Measurements from ENCODE around the gene DOCK2. TPM values are rescaled to one million over a fixed set of nuclear protein-coding genes. Genes with fewer than 3 reads are reported as not detected.

Gene DOCK2
- total and polyA plus RNA-seq, 9 of the 15 experiments (the other 6 are each of a cell fraction or from before 2014, with no cell fraction given), result 4.5 to 42.6 (median 20.5) TPM

- TF ChIP-seq ZNF512 (tag; IDR thresholded peaks at IDR 0.05), result no peak
- TF ChIP-seq ZNF511 (CRISPR knock-in tag; IDR thresholded peaks at IDR 0.05), result no peak
- TF ChIP-seq GTF2A2 (tag; IDR thresholded peaks at IDR 0.05), result no peak
- TF ChIP-seq TEAD4 (IDR thresholded peaks at IDR 0.05; ENCODE audit: low read length), result peak; percentile 97
- TF ChIP-seq TEAD4 (CRISPR knock-in tag; IDR thresholded peaks at IDR 0.05; ENCODE audit: borderline replicate concordance), result no peak
- no peak for TF ChIP-seq PRMT5 (CRISPR knock-in tag; IDR thresholded peaks at IDR 0.05)
- TF ChIP-seq POLR2G (IDR thresholded peaks at IDR 0.05; ENCODE audit: low read depth, low read length), result no peak
- TF ChIP-seq ARID3A (IDR thresholded peaks at IDR 0.05; ENCODE audit: borderline replicate concordance, low read depth, low read length), result no peak
- no peak for TF ChIP-seq BCLAF1 (IDR thresholded peaks at IDR 0.05; ENCODE audit: borderline replicate concordance in 1 of 2, control insufficient read depth in 1 of 2, low read depth in 2 of 2, low read length in 1 of 2)
- TF ChIP-seq MNT (conservative IDR thresholded peaks at IDR 0.05), result peak in 1 of 2 experiments; percentile 54; a peak in 1 of 4 replicates
- TF ChIP-seq ZNF124 (CRISPR knock-in tag; IDR thresholded peaks at IDR 0.05), result no peak
- no peak for TF ChIP-seq ZNF668 (CRISPR knock-in tag; IDR thresholded peaks at IDR 0.05)
- TF ChIP-seq GTF3C2 (IDR thresholded peaks at IDR 0.05; ENCODE audit: borderline replicate concordance, extremely low read depth, insufficient read length), result no peak
- no peak for TF ChIP-seq PURB (CRISPR knock-in tag; IDR thresholded peaks at IDR 0.05; ENCODE audit: low read depth)
These were observed 109.1 kb downstream of the DOCK2 start (continued) for GRCh38 chr5:169746147-169746694.

All from K562 (cell line).